Activated naive CD4-positive, alpha-beta T cell treated with anti-CD3 and anti-CD28 coated beads for 36 hours (primary cell): ENCODE data around the gene MAP3K21. TPM values are rescaled to one million over a fixed set of nuclear protein-coding genes. Genes with fewer than 3 reads are reported as not detected.

Experiments used
- CTCF ChIA-PET: fragments of 350-600 bp; sonication (Branson Sonifier 250); formaldehyde crosslinking; loops from one replicate; lab custom pipeline; 2021; ENCODE audit warnings: antibody characterized with exemption; lab: Charles Lee
- DNase-seq: peaks from one replicate; pipeline ENCODE4 v3.0.0-alpha.2; 2020
- H3K27ac Mint-ChIP-seq: one replicate; pipeline ENCODE4 v1.8.0; 2021; ENCODE audit warnings: mild to moderate bottlenecking, mixed read lengths
- H3K27me3 Mint-ChIP-seq: one replicate; pipeline ENCODE4 v1.8.0; 2021; ENCODE audit warnings: low read depth, mixed read lengths
- H3K36me3 Mint-ChIP-seq: one replicate; pipeline ENCODE4 v1.8.0; 2021; ENCODE audit warnings: low read depth, mixed read lengths
- H3K4me1 Mint-ChIP-seq: one replicate; pipeline ENCODE4 v1.8.0; 2021; ENCODE audit warnings: low read depth, mixed read lengths
- H3K4me3 Mint-ChIP-seq: one replicate; pipeline ENCODE4 v1.8.0; 2021; ENCODE audit warnings: mild to moderate bottlenecking, moderate library complexity, mixed read lengths
- H3K9me3 Mint-ChIP-seq: one replicate; pipeline ENCODE4 v1.8.0; 2021; ENCODE audit warnings: mixed read lengths
- intact Hi-C: fragments of 100-400 bp; cut with micrococcal nuclease; formaldehyde crosslinking; loops from one replicate; pipeline ENCODE4 v1.15.1; 2023
- total RNA-seq, 2 experiments: library from RNA; stranded (reverse); gene quantifications; one replicate each; pipeline ENCODE4 v1.2.3, GENCODE V29; 2021

The MAP3K21 gene
- total RNA-seq, 2 experiments from 2014 or later: 1.8 to 2.0 TPM

DNA sequence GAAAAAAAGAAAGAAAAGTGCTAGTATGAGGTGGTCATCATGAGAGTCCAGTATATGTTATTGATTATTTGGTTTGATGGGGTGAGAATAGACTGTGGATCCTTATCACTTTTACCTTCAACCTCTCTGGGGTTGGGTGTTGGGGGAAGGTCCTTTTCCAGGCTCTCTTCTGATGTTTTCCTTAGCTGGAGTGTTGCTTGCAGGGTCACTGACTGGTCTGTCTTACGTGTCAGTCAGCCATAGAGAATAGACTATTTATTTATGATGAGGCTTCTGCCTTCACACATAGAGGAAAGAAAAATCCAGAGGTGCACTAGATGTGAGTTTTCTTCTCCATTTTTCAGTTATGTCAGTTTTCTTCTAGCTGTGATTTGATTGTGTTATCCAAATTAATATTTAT is 36.5 kb downstream of the MAP3K21 start:
- Mint-ChIP-seq H3K27me3 (peaks cover 5% of the 10 kb centered on the region), H3K36me3 (no peaks in the 10 kb centered on the region), H3K4me3 (no peak overlapping the region), H3K9me3 (no peaks in the 10 kb centered on the region), H3K27ac (no peak overlapping the region), H3K4me1 (no peaks in the 10 kb centered on the region)
- no peak for DNase-seq
- intact Hi-C loops: loop anchor here (1.0 to 10.0 kb wide), 3 partner anchors 62 to 705 kb away; no protein-coding TSS in a partner anchor
- CTCF ChIA-PET: interaction anchor here (0.7 to 2.3 kb wide), 12 partner anchors 7 to 802 kb away, joined by 3 to 13 read pairs (median 4); no protein-coding TSS in a partner anchor

DNA sequence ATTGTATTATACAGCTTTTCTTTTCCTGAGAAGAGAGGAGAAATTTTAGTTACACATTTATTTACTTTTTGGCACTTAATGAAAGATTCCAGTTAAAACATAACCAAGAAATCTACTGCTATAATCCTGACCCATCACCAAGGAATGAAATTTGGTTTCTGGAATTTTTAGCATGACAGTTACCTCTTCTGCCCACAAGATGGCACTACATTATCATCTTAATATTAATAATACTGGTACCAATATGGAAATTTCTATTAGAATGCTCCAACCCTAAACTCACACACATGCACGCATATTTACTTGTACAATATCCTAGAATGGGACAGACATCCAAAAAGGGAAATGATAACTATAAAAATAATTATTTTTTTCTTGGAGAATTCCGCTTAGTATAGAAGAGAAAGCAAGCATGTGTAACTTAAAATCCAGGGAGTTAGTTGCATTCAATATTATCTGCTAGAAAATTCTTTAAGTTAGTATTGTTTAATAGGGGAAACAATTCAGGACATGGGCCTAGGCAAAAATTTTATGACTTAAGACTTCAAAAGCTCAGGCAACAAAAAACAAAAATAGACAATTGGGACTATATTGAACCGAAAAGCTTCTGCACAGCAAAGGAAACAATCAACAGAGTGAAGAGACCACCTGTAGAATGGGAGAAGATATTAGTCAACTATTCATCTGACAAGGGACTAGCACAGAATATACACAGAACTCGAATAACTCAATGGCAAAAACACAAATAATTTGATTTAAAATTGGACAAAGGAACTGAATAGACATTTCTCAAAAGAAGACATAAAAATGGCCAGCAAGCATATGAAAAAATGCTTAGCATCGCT is 37.4 kb downstream of the MAP3K21 start:
- Mint-ChIP-seq H3K4me1 (no peaks in the 10 kb centered on the region), H3K4me3 (no peak overlapping the region), H3K36me3 (no peaks in the 10 kb centered on the region), H3K27me3 (peaks cover 5% of the 10 kb centered on the region), H3K27ac (no peak overlapping the region), H3K9me3 (no peaks in the 10 kb centered on the region)
- DNase-seq: no peak
- CTCF ChIA-PET: interaction anchor here (0.7 to 2.3 kb wide), 12 partner anchors 13 to 1465 kb away, joined by 3 to 13 read pairs (median 4); no protein-coding TSS in a partner anchor
- intact Hi-C loops: loop anchor here (1.0 to 10.0 kb wide), 3 partner anchors 63 to 704 kb away; no protein-coding TSS in a partner anchor

DNA sequence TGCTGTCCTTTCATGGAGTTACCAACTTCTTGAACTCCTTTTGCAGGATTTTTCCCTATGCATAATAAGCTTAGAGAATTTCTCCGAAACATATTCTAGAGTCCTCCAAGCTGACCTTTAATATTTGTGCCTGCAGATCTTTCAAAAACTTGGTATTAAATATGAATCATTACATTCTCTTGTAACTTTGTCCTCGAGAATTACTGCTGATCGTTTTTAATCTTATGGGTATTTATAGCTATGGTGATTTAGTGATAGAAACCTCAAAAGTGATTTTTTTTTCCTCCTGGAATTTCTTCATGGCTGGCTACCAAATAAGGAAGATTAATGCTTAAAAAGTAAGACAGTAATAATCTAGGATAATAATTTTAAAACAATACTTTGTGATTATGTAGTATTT is 39.1 kb downstream of the MAP3K21 start:
- H3K27me3 Mint-ChIP-seq: peaks cover 5% of the 10 kb centered on the region
- H3K27ac Mint-ChIP-seq: no peak overlapping the region
- H3K4me3 Mint-ChIP-seq: no peak overlapping the region
- H3K9me3 Mint-ChIP-seq: no peaks in the 10 kb centered on the region
- no peaks in the 10 kb centered on the region for H3K36me3 Mint-ChIP-seq
- intact Hi-C loops: loop anchor here (10.0 kb wide), 1 partner anchor 428 kb away; no protein-coding TSS in a partner anchor
- H3K4me1 Mint-ChIP-seq: no peaks in the 10 kb centered on the region
- no peak for DNase-seq
- CTCF ChIA-PET: interaction anchor here (0.7 to 1.4 kb wide), 2 partner anchors 14 to 61 kb away, joined by 3 to 4 read pairs; no protein-coding TSS in a partner anchor

- CTCF ChIA-PET: interaction anchor here (0.7 to 1.4 kb wide), 2 partner anchors 15 to 62 kb away, joined by 3 to 4 read pairs; no protein-coding TSS in a partner anchor
- Mint-ChIP-seq H3K36me3 (no peaks in the 10 kb centered on the region), H3K27ac (no peak overlapping the region), H3K4me1 (no peaks in the 10 kb centered on the region), H3K27me3 (peaks cover 2% of the 10 kb centered on the region), H3K4me3 (no peak overlapping the region), H3K9me3 (no peaks in the 10 kb centered on the region)
- DNase-seq: no peak
- intact Hi-C loops: loop anchor here (10.0 kb wide), 1 partner anchor 428 kb away; no protein-coding TSS in a partner anchor
Measured at GRCh38 chr1:233367057-233367803, 39.7 kb downstream of the MAP3K21 start.

GRCh38 chr1:233368106-233368788 is 40.7 kb downstream of the MAP3K21 start:
- no peaks in the 10 kb centered on the region for H3K9me3 Mint-ChIP-seq
- no peak overlapping the region for H3K27ac Mint-ChIP-seq
- peaks cover 2% of the 10 kb centered on the region for H3K27me3 Mint-ChIP-seq
- CTCF ChIA-PET: no interaction called here
- intact Hi-C loops: loop anchor here (10.0 kb wide), 1 partner anchor 427 kb away; no protein-coding TSS in a partner anchor
- DNase-seq: no peak
- H3K4me1 Mint-ChIP-seq: no peaks in the 10 kb centered on the region
- H3K4me3 Mint-ChIP-seq: no peak overlapping the region
- H3K36me3 Mint-ChIP-seq: no peaks in the 10 kb centered on the region

DNA sequence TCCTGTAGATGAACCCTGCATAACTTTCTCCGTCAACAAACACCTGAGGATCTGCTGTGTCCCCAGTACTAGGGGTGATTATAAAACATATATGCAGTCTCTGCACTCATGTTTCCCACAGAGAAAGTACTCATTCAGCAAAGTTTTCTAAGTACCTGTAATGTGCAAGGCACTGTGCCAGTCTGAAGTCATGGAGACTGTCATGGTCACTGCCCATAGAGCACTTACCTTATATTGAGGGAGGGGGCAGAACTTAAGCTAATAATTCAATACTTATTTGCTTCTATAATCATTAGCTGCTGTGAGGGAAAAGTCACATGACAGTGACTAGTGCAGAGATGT is 41.2 kb downstream of the MAP3K21 start:
- Mint-ChIP-seq H3K4me1 (no peaks in the 10 kb centered on the region), H3K4me3 (no peak overlapping the region), H3K27ac (no peak overlapping the region), H3K9me3 (no peaks in the 10 kb centered on the region), H3K27me3 (peaks cover 2% of the 10 kb centered on the region), H3K36me3 (no peaks in the 10 kb centered on the region)
- intact Hi-C loops: loop anchor here (10.0 kb wide), 1 partner anchor 426 kb away; no protein-coding TSS in a partner anchor
- CTCF ChIA-PET: no interaction called here
- DNase-seq: no peak

DNA sequence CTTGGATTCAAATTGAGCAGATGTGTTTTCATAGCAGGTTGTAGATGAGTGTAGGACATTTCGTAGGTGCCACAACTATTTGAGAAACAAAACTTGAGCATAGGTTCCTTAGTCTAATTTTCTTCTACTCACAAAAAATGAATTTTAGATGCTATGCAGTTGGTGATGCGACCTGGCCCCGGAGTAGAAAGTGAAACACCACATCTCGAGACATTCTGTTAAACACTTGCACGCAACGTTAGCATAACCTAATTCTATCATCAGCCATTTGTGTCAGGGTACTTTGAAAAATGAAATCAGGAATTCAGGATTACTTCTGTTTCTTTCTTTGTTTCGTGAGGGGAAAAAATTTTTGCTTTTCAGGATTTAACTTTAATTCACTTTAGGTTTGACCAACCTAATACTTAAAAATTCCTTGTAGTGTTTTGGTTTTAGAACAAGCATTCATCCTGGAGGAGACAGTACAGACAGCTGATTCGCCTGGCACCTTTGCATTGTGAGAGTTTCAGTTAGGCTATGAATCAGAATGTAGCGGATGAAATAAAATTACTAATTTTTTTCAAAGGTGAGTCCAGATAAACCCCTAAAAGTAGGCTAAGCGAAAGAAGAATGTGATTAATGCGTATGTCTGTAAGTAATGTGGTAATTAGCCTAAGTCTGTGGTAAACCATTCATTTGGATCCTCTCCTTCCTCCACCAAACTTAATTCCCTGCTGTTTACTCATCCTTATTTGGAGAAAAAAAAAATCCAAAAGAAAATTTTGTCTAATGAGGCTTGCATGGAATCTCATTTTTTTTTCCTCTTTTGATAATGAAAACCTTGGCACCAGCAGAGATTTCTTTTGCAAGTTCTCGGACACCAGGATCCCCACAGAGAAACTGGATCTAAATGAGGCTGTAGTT is 44.9 kb downstream of the MAP3K21 start:
- DNase-seq: no peak
- Mint-ChIP-seq H3K9me3 (no peaks in the 10 kb centered on the region), H3K36me3 (no peaks in the 10 kb centered on the region), H3K27me3 (no peaks in the 10 kb centered on the region), H3K4me3 (no peak overlapping the region), H3K27ac (no peak overlapping the region), H3K4me1 (no peaks in the 10 kb centered on the region)
- intact Hi-C loops: no loop called here
- CTCF ChIA-PET: interaction anchor here (0.6 to 0.7 kb wide), 2 partner anchors 270 to 631 kb away, joined by 3 to 5 read pairs; no protein-coding TSS in a partner anchor

DNA sequence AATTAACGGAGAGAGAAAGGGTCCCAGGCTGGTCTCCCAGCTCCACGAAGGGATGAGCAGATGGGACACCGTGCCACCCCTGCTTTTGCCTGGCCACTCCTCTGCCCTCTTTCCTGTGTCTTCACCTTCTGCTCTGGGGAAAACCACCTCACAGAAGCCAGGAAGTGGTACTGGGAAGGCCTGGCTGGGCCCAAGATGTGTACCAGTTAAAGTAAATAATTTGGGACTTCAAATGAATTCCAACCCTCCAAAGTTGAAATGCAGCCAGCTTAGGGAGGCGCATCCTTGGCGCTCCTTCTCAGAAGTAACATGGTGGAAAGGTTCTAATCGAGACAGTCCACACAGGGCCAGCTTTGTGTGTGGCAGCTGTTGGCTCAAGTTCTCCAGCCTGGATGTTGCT is 45.7 kb downstream of the MAP3K21 start:
- CTCF ChIA-PET: interaction anchor here (0.7 kb wide), 1 partner anchor 68 kb away, joined by 3 read pairs; no protein-coding TSS in a partner anchor
- Mint-ChIP-seq H3K9me3 (no peaks in the 10 kb centered on the region), H3K36me3 (no peaks in the 10 kb centered on the region), H3K27ac (no peak overlapping the region), H3K4me1 (no peaks in the 10 kb centered on the region), H3K27me3 (no peaks in the 10 kb centered on the region), H3K4me3 (no peak overlapping the region)
- intact Hi-C loops: no loop called here
- no peak for DNase-seq

- no peak for DNase-seq
- intact Hi-C loops: no loop called here
- no peak overlapping the region for H3K4me3 Mint-ChIP-seq
- H3K4me1 Mint-ChIP-seq: no peaks in the 10 kb centered on the region
- CTCF ChIA-PET: no interaction called here
- H3K27me3 Mint-ChIP-seq: no peaks in the 10 kb centered on the region
- H3K36me3 Mint-ChIP-seq: no peaks in the 10 kb centered on the region
- H3K27ac Mint-ChIP-seq: no peak overlapping the region
- no peaks in the 10 kb centered on the region for H3K9me3 Mint-ChIP-seq
Measured at GRCh38 chr1:233375653-233376052, 48.1 kb downstream of the MAP3K21 start.

- intact Hi-C loops: no loop called here
- Mint-ChIP-seq H3K36me3 (no peaks in the 10 kb centered on the region), H3K9me3 (no peaks in the 10 kb centered on the region), H3K27ac (no peak overlapping the region), H3K27me3 (no peaks in the 10 kb centered on the region), H3K4me3 (no peak overlapping the region), H3K4me1 (no peaks in the 10 kb centered on the region)
- DNase-seq: no peak
- CTCF ChIA-PET: interaction anchor here (2.4 kb wide), 1 partner anchor 12 kb away, joined by 13 read pairs; no protein-coding TSS in a partner anchor
Measured at GRCh38 chr1:233376382-233377110, 49.0 kb downstream of the MAP3K21 start.
